Peyer's patch (tissue), 4 donors: ENCODE data around the gene PIK3C2G.

Experiments used
- POLR2A ChIP-seq, 2 donors: fragments of 450-650 bp; IDR thresholded peaks; one replicate each; pipeline ENCODE4 v1.5.1; 2017; ENCODE audit warnings: antibody characterized with exemption in 2 of 2, mild to moderate bottlenecking in 2 of 2, moderate library complexity in 2 of 2
- TF ChIP-seq, protein P1 (sequence below), 6 experiments: fragments of 450-650 bp in 4 of 6; fragments of 200-600 bp in 2 of 6; sonication (generic) in 1 of 6; IDR thresholded peaks; one replicate each; pipeline ENCODE4 v1.5.1; 2017 to 2019; ENCODE audit warnings: antibody characterized with exemption in 6 of 6, mild to moderate bottlenecking in 3 of 6, moderate library complexity in 1 of 6

DNA sequence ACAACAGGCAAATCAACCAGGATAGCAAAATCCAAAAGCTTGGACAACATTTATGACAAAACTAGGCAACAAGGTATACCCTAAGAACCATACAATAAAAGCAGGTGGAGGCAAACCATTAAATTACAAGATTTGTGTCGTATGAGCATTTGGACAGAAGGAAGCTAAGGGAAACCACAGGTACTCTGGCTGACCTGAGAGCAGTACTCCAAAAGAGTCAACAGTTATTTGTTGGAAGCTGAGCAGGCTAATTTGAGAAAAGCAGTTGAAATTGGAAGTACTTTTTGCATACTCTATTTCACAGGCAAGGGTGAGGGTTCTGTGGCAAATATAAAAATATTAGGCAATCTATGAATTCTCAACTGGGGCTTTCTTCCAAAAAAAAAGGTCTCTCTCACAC, 297.9 kb downstream of the PIK3C2G start:
- TF ChIP-seq, protein P1, sequence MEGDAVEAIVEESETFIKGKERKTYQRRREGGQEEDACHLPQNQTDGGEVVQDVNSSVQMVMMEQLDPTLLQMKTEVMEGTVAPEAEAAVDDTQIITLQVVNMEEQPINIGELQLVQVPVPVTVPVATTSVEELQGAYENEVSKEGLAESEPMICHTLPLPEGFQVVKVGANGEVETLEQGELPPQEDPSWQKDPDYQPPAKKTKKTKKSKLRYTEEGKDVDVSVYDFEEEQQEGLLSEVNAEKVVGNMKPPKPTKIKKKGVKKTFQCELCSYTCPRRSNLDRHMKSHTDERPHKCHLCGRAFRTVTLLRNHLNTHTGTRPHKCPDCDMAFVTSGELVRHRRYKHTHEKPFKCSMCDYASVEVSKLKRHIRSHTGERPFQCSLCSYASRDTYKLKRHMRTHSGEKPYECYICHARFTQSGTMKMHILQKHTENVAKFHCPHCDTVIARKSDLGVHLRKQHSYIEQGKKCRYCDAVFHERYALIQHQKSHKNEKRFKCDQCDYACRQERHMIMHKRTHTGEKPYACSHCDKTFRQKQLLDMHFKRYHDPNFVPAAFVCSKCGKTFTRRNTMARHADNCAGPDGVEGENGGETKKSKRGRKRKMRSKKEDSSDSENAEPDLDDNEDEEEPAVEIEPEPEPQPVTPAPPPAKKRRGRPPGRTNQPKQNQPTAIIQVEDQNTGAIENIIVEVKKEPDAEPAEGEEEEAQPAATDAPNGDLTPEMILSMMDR (IDR thresholded peaks at IDR 0.05) = no peak
- TF ChIP-seq POLR2A (IDR thresholded peaks at IDR 0.05) = no peak
